Stimulated activated CD4-positive, alpha-beta T cell treated with anti-CD3 and anti-CD28 coated beads, Interleukin-2, amount 100 ng/mL, for 48 hours (primary cell): ENCODE results near the gene CSGALNACT2.

Experiments used
- DNase-seq, 2 donors: peaks; one replicate each; pipeline ENCODE4 v3.0.0-alpha.2; 2020

CSGALNACT2 gene

DNA sequence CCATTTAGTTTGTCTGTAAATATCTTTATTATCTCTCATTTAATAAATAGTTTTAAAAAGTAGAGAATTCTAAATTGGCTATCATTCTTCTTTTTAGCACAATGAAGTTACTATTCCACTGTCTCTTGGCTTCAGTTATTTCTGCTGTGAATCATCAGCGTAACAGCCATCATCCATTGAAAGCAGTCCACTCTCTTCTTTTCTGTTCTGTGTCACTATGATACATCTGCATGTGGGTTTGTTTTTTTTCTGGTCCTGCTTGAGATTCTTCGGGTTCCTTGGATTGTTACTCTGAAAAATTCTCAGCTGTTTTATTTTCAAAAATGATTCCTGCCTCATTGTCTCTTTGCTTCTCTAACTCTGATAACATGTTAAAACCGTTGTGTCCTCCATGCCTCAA is 52.5 kb downstream of the CSGALNACT2 start:
- DNase-seq = no peak

- no peak for DNase-seq
These were observed 54.6 kb downstream of the CSGALNACT2 start for GRCh38 chr10:43192884-43193283.

DNA sequence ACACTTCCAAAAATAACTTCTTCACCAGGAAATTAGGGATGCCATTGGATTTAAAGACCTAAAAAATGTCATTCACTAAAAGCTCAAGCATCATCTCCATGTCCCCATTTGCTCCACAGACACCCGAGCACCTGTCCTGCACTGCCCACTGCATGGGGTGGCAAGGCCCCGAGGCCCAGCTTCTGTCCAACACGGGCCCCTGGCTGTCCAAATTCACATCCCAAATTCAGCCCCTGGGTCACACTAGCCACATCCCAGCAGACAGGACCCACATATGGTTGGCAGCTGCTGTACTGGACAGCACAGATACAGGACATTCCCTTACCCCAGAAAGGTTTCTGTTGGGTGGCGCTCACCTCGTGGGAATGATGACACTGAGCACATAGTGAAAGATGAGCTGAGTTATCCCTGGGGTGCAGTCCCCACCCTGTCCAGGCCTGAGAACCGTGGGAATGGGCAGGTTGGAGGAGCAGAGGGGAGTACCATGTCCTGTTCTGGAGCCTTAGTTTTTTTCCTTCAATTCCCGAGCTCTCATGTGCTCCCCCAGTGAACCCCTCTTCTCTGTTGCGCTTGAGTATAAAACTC is 55.3 kb downstream of the CSGALNACT2 start:
- no peak for DNase-seq

GRCh38 chr10:43194266-43194665 is 56.0 kb downstream of the CSGALNACT2 start:
- no peak for DNase-seq

- no peak for DNase-seq
These were observed 56.6 kb downstream of the CSGALNACT2 start for GRCh38 chr10:43194859-43195258.

DNA sequence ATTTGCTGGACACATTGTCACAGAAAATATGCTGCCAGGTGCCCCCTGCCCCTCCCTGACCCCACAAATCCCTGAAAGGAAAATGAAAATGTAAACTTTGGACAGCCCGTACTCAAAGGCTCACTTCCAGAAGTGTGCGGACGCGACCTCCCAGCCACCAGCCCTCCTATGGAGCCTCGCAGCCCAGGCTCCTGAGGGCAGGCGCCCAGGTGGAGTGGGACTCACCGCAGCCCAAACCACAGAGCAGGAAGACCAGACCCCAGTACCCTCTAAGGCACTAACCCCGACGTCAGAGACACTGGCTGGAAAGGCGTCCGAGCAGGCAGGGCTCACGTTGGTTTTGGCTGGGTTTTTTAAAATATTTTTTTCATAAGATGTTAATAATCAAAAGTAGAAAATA is 57.3 kb downstream of the CSGALNACT2 start:
- no peak for DNase-seq

DNA sequence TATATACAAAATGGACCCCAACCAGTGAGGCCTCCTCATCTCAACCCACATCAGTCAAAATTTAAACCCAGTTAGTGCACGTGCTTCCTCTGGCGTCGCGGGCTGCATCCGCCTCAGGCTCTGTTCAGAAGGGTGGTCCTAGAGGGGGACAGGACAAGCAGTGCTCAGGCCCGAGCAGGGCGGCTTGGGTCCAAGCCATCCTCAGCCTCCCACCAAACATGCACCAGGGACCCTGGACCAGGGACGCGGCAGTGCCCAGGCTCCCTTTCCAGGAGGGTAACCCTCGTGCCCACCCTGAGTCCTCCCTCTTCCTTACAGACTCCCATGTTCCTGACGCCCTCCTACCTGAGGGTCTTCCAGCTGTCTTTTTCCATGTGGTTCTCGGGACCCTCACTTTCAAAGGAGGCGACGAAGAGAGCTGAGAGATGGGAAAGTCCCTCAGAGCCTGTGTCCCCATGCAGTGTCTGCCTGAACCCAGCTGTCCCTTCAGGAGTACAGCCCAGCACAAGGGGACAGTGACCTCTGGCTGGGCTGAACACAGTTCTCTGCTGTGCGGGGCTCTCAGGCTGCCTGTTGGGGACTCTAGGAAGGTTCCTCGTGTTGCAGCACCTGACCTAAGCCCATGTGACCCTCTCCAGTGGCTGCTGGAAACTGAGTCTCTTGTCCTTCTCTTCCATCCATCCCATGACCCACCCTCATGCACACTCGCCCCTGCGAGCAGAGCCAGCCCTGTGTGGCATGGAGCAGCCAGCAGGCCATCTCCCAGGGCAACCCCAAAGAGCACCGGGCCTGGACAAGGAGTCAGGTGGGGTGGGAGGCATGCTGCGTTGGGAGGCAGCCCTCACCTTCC is 58.1 kb downstream of the CSGALNACT2 start:
- DNase-seq = no peak

GRCh38 chr10:43196981-43197833 is 59.0 kb downstream of the CSGALNACT2 start:
- DNase-seq = no peak

GRCh38 chr10:43197834-43198681 is 59.8 kb downstream of the CSGALNACT2 start:
- peak in 1 of 2 donors; percentile 29 for DNase-seq

- no peak for DNase-seq
These were observed 60.4 kb downstream of the CSGALNACT2 start for GRCh38 chr10:43198682-43199005.

GRCh38 chr10:43199088-43199683 is 60.9 kb downstream of the CSGALNACT2 start:
- no peak for DNase-seq

DNA sequence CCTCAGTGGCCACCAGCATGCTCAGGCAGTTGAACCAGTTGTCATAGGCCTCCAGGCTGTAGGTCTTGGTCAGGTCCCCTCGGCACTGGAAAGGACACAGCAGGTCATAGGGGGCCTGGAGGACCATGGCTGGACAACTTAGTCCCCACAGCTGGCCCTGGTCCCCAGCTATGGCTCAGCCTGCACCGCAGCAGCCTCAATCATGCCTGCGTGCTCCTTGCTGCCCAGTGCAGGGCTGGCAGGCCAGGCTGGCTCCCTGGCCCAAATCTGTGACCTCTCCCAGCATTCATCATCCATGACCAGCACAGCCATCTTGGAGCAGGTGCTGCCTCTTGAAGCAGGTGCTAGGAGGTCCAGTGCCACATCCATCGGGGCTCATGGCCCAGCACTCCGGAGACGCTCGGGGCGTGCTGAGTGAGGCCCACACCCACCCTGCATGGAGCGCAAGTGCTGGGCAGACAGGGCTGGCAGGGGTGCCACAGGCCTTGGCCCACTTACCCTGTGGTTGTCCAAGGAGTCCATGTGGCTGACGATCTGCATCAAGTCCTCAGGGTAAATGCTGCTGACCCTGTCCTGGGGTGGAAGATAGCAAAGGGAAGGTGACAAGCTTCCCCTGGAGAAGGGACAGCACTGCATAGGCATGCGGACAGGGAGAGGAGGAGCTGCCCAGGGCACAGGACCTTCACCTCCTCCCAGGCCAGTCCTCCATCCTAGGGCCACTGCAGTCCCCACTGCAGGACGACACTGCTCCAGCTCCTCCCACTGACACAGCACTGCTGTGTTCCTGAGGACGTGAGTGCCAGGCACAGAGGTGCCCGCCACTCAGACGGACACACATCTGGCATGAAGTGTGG is 61.7 kb downstream of the CSGALNACT2 start:
- no peak for DNase-seq

- no peak for DNase-seq
These were observed 62.5 kb downstream of the CSGALNACT2 start for GRCh38 chr10:43200538-43201390.

GRCh38 chr10:43201545-43202131 is 63.4 kb downstream of the CSGALNACT2 start:
- no peak for DNase-seq

DNA sequence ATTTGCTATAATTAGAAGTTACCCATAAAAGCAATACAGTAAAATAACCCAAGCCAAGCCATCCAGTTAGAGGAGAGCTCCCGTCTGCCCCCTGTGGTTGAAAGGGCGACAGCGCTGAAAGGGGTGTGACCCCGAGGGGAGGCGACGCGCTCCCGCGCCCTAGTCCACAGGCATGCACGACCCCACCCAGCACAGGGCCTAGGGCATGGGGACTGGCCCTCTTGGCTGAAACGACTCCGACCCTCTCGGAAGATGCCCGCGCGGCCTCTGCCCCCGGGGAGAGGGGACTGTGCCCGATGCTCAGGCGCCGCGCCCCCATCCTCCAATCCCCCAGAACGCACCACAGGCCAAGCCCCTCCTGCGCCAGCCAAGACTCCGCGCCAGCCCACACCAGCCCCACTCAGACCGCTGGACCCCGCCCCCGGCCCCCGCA is 64.0 kb downstream of the CSGALNACT2 start:
- peak; percentile 43 to 48 for DNase-seq

- peak; percentile 31 to 39 for DNase-seq
These were observed 64.6 kb downstream of the CSGALNACT2 start for GRCh38 chr10:43202657-43203447.

GRCh38 chr10:43203448-43204041 is 65.3 kb downstream of the CSGALNACT2 start:
- DNase-seq = no peak
